CD4-positive, alpha-beta T cell (primary cell): ENCODE data around the gene LEF1. TPM values are rescaled to one million over a fixed set of nuclear protein-coding genes. Genes with fewer than 3 reads are reported as not detected.

Experiments used
- ATAC-seq: fragments of 200-7000 bp; cut with Tn5 transposase; one replicate; pipeline ENCODE4 v1.10.0; 2022; ENCODE audit warnings: mild to moderate bottlenecking; ENCODE audit not compliant: poor library complexity
- CTCF ChIA-PET: fragments of 350-600 bp; sonication (Branson Sonifier 250); formaldehyde crosslinking; loops from one replicate; lab custom pipeline; 2021; ENCODE audit warnings: antibody characterized with exemption, inconsistent platforms; lab: Charles Lee
- POLR2A ChIA-PET: fragments of 350-600 bp; sonication (Branson Sonifier 250); formaldehyde crosslinking; loops from one replicate; lab custom pipeline; 2021; ENCODE audit warnings: antibody characterized with exemption, inconsistent platforms; lab: Charles Lee
- DNase-seq, 14 experiments: peaks; one replicate each; pipeline ENCODE4 v3.0.0-alpha.2; 2013 to 2020; ENCODE audit warnings: mixed read lengths in 2 of 14
- H3K27ac ChIP-seq, 2 donors: one replicate each; pipeline versions ENCODE4 v1.5.1 to v1.7.0; 2013; ENCODE audit warnings: low read length in 2 of 2, low read depth in 1 of 2, mild to moderate bottlenecking in 1 of 2
- H3K27me3 ChIP-seq, 2 experiments: 1 replicate in 1 of 2; 2 replicates in 1 of 2; pipeline versions ENCODE4 v1.6.1 to v1.7.0; 2013; ENCODE audit warnings: low read length in 2 of 2, control low read depth in 1 of 2, mild to moderate bottlenecking in 1 of 2, moderate library complexity in 1 of 2; ENCODE audit not compliant: insufficient read depth in 2 of 2, control insufficient read depth in 1 of 2
- H3K36me3 ChIP-seq: one replicate; pipeline ENCODE4 v1.6.1; 2013; ENCODE audit warnings: low read length, control low read depth; ENCODE audit not compliant: insufficient read depth
- H3K4me1 ChIP-seq: one replicate; pipeline ENCODE4 v1.6.1; 2013; ENCODE audit warnings: low read length, control low read depth; ENCODE audit not compliant: insufficient read depth
- H3K4me3 ChIP-seq: one replicate; pipeline ENCODE4 v1.5.1; 2013; ENCODE audit warnings: mild to moderate bottlenecking, low read length, moderate library complexity
- H3K9me3 ChIP-seq, 2 experiments: 1 replicate in 1 of 2; 2 replicates in 1 of 2; pipeline versions ENCODE4 v1.6.1 to v1.7.0; 2013; ENCODE audit warnings: low read length in 2 of 2, mild to moderate bottlenecking in 2 of 2, control low read depth in 1 of 2, moderate library complexity in 1 of 2; ENCODE audit not compliant: control insufficient read depth in 1 of 2, insufficient read depth in 1 of 2
- H3K27ac Mint-ChIP-seq: one replicate; pipeline ENCODE4 v1.8.0; 2020; ENCODE audit warnings: mixed read lengths
- H3K27me3 Mint-ChIP-seq: one replicate; pipeline ENCODE4 v1.8.0; 2021; ENCODE audit warnings: mixed read lengths
- H3K36me3 Mint-ChIP-seq: one replicate; pipeline ENCODE4 v1.8.0; 2021; ENCODE audit warnings: low read depth, mixed read lengths
- H3K4me1 Mint-ChIP-seq: one replicate; pipeline ENCODE4 v1.8.0; 2021; ENCODE audit warnings: low read depth, mixed read lengths
- H3K4me3 Mint-ChIP-seq: one replicate; pipeline ENCODE4 v1.8.0; 2020; ENCODE audit warnings: mild to moderate bottlenecking, mixed read lengths
- H3K9me3 Mint-ChIP-seq: one replicate; pipeline ENCODE4 v1.8.0; 2020; ENCODE audit warnings: mixed read lengths
- CTCF ChIP-seq: fragments of 200-600 bp; IDR thresholded peaks from one replicate; pipeline ENCODE4 v1.8.0; 2022; ENCODE audit warnings: antibody characterized with exemption, mild to moderate bottlenecking
- intact Hi-C, 2 experiments: fragments of 100-400 bp; cut with DNase I in 1 of 2; cut with micrococcal nuclease in 1 of 2; formaldehyde crosslinking; loops; one replicate each; pipeline versions ENCODE4 v1.15.1 to v1.9.0; 2023 to 2025; cut with DNase I, micrococcal nuclease
- total RNA-seq, 174 experiments: library from RNA in 2 of 174; stranded (reverse) in 2 of 174; gene quantifications; one replicate each; pipeline ENCODE4 v1.2.3 and lab custom pipeline; 2021 to 2026

LEF1 gene
- total RNA-seq, 2 experiments from 2014 or later = 409 to 438 TPM

DNA sequence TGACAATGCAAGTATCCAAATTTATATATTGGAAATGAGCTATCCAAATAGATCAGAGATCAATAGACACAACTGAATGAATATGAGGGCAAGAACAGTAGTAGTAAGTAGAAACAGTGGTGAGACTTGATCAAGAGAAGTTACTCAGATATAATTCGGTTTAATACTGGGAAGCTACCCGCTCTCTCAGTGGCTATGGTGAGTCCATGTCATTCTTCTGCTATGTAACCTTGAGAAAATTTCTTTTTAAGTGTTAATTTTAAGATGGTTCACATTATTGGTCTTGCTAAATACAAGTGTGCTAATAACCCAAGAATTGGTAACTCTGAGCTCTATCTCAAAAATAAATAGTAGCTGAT is 53.6 kb downstream of the LEF1 start:
- Histone ChIP-seq H3K36me3 (peaks cover 12% of the 10 kb centered on the region), H3K27me3 (no peaks in the 10 kb centered on the region), H3K4me3 (no peak overlapping the region), H3K9me3 (no peaks in the 10 kb centered on the region), H3K27ac (peak overlapping the region; percentile 25 to 89), H3K4me1 (peaks cover 73% of the 10 kb centered on the region)
- DNase-seq (no peak), ATAC-seq (no peak)
- intact Hi-C loops = loop anchor here (2.0 to 10.0 kb wide), 3 partner anchors 34 to 63 kb away; partner anchors contain the start of gene LEF1 (in 1 of the 2)
- H3K4me1 Mint-ChIP-seq = peaks cover 97% of the 10 kb centered on the region
- H3K27ac Mint-ChIP-seq = peak overlapping the region; percentile 92
- H3K4me3 Mint-ChIP-seq = peak overlapping the region; percentile 28
- H3K9me3 Mint-ChIP-seq = no peaks in the 10 kb centered on the region
- TF ChIP-seq CTCF = no peak
- ChIA-PET CTCF (interaction anchor here (0.9 to 3.3 kb wide), 6 partner anchors 15 to 85 kb away, joined by 3 to 11 read pairs (median 4); no protein-coding TSS in a partner anchor), POLR2A (interaction anchor here (0.7 to 14.8 kb wide), 20 partner anchors 7 to 84 kb away, joined by 3 to 216 read pairs (median 9); partner anchors contain the start of gene LEF1)
- no peaks in the 10 kb centered on the region for H3K27me3 Mint-ChIP-seq
- H3K36me3 Mint-ChIP-seq = peaks cover 86% of the 10 kb centered on the region

DNA sequence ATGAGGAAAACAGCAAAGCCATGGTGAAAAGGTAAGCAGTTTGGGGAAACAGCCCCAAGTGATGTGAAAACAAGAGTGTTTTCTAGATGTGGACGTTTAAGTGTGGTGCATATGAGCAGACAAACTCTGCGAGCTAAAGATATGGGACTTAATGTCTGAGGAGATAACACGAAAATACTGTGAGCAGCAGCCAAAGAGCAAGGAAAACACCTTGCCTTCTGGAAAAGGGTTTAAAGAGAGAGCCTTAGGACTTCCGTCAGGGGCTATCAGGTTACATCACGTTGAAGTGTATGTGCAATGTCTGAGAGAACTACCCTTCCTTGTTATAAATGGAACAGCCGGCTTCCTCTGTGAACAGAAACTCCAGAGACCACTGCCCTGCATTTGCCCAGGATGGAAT is 54.2 kb downstream of the LEF1 start:
- ATAC-seq = no peak
- Histone ChIP-seq H3K27ac (peak overlapping the region; percentile 74 to 89), H3K4me3 (no peak overlapping the region), H3K36me3 (peaks cover 12% of the 10 kb centered on the region), H3K4me1 (peaks cover 75% of the 10 kb centered on the region), H3K27me3 (no peaks in the 10 kb centered on the region), H3K9me3 (no peaks in the 10 kb centered on the region)
- CTCF ChIA-PET = interaction anchor here (0.9 to 3.3 kb wide), 6 partner anchors 13 to 84 kb away, joined by 3 to 11 read pairs (median 4); no protein-coding TSS in a partner anchor
- Mint-ChIP-seq H3K4me3 (peak overlapping the region; percentile 55), H3K9me3 (no peaks in the 10 kb centered on the region), H3K27ac (peak overlapping the region; percentile 92), H3K27me3 (no peaks in the 10 kb centered on the region), H3K36me3 (peaks cover 89% of the 10 kb centered on the region), H3K4me1 (peaks cover 100% of the 10 kb centered on the region)
- POLR2A ChIA-PET = interaction anchor here (0.7 to 14.8 kb wide), 18 partner anchors 9 to 319 kb away, joined by 3 to 216 read pairs (median 18); partner anchors contain the start of gene LEF1
- DNase-seq = no peak
- intact Hi-C loops = loop anchor here (2.0 to 10.0 kb wide), 3 partner anchors 34 to 243 kb away; partner anchors contain the start of gene LEF1 (in 1 of the 2)
- no peak for TF ChIP-seq CTCF

DNA sequence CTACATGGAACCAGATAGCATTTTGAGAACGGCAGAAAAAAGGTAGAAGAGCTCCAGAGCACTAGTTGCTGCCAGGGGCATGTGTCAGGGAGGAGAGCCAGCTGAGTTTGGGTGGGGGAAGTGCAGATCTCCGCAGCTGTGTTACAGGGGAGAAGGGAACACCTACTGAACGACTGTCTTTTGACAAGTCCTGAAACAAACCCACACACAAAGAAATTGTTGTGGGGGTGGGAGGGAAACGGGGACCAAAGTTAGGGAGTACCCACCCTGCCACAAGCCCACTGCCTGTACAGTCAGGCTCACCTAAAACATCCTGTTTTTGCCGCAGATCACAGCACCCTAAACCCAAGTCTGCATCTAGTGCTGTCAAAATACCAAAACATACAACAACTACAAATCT is 55.5 kb downstream of the LEF1 start:
- no peak for TF ChIP-seq CTCF
- peak; percentile 78 for ATAC-seq
- H3K36me3 ChIP-seq = peaks cover 17% of the 10 kb centered on the region
- Mint-ChIP-seq H3K36me3 (peaks cover 87% of the 10 kb centered on the region), H3K27ac (peak overlapping the region; percentile 92), H3K4me3 (peak overlapping the region; percentile 67), H3K27me3 (no peaks in the 10 kb centered on the region), H3K9me3 (no peaks in the 10 kb centered on the region), H3K4me1 (peaks cover 100% of the 10 kb centered on the region)
- DNase-seq = peak; percentile 41 to 82 (median 68)
- POLR2A ChIA-PET = interaction anchor here (0.9 to 14.8 kb wide), 25 partner anchors 8 to 507 kb away, joined by 3 to 216 read pairs (median 7); partner anchors contain the start of genes LEF1 and RPL34
- CTCF ChIA-PET = interaction anchor here (1.0 to 3.3 kb wide), 7 partner anchors 14 to 83 kb away, joined by 3 to 11 read pairs (median 4); no protein-coding TSS in a partner anchor
- no peaks in the 10 kb centered on the region for H3K9me3 ChIP-seq
- H3K4me1 ChIP-seq = peaks cover 83% of the 10 kb centered on the region
- peak overlapping the region; percentile 20 for H3K4me3 ChIP-seq
- H3K27ac ChIP-seq = peak overlapping the region; percentile 74 to 89
- intact Hi-C loops = loop anchor here (2.0 to 10.0 kb wide), 3 partner anchors 52 to 244 kb away; partner anchors contain the start of gene LEF1 (in 2 of the 2)
- H3K27me3 ChIP-seq = no peaks in the 10 kb centered on the region
